Calu3 (cell line): ENCODE measurements around the gene BEAN1. TPM values are rescaled to one million over a fixed set of nuclear protein-coding genes. Genes with fewer than 3 reads are reported as not detected.
A peak's percentile ranks its signal among the peaks of the same experiment; 100 is the strongest.

ENCODE experiments used
- BruUV-seq: library from RNA; stranded (reverse); fragments of 400-500 nt; replicated peaks from 2 replicates; lab custom pipeline; 2021; lab: Mats Ljungman, UMichigan
- CTCF ChIA-PET: fragments of 300-600 bp; sonication (Branson Sonifier 250); formaldehyde crosslinking; loops from one replicate; lab custom pipeline; 2022; ENCODE audit warnings: antibody characterized with exemption; lab: Charles Lee
- DNase-seq: peaks from one replicate; pipeline ENCODE4 v3.0.0; 2022
- H3K27ac Mint-ChIP-seq: one replicate; pipeline ENCODE4 v1.8.0; 2022; ENCODE audit warnings: mixed read lengths; ENCODE audit not compliant: unreplicated experiment
- H3K27me3 Mint-ChIP-seq: one replicate; pipeline ENCODE4 v1.8.0; 2022; ENCODE audit warnings: mixed read lengths; ENCODE audit not compliant: unreplicated experiment
- H3K36me3 Mint-ChIP-seq: one replicate; pipeline ENCODE4 v1.8.0; 2022; ENCODE audit warnings: mild to moderate bottlenecking, moderate library complexity, mixed read lengths; ENCODE audit not compliant: insufficient read depth, unreplicated experiment
- H3K4me1 Mint-ChIP-seq: one replicate; pipeline ENCODE4 v1.8.0; 2022; ENCODE audit warnings: mild to moderate bottlenecking, low read depth, mixed read lengths; ENCODE audit not compliant: unreplicated experiment
- H3K4me3 Mint-ChIP-seq: one replicate; pipeline ENCODE4 v1.8.0; 2022; ENCODE audit warnings: mild to moderate bottlenecking, low read depth, moderate library complexity, mixed read lengths; ENCODE audit not compliant: unreplicated experiment
- H3K9me3 Mint-ChIP-seq: one replicate; pipeline ENCODE4 v1.8.0; 2022; ENCODE audit warnings: low read depth, mixed read lengths; ENCODE audit not compliant: unreplicated experiment
- intact Hi-C: fragments of 100-400 bp; cut with micrococcal nuclease; formaldehyde crosslinking; loops from one replicate; pipeline ENCODE4 v1.10.0; 2022; ENCODE audit not compliant: unreplicated experiment
- total RNA-seq: library from RNA; stranded (reverse); gene quantifications from 2 replicates; pipeline ENCODE4 v1.2.3, GENCODE V29; 2022
- TF ChIP-seq, protein P1 (sequence below): fragments of 200-600 bp; IDR thresholded peaks from one replicate; pipeline ENCODE4 v1.8.0; 2022; ENCODE audit warnings: antibody characterized with exemption; ENCODE audit not compliant: unreplicated experiment

Gene BEAN1
- total RNA-seq, 1 experiment from 2014 or later, result 3.1 TPM

DNA sequence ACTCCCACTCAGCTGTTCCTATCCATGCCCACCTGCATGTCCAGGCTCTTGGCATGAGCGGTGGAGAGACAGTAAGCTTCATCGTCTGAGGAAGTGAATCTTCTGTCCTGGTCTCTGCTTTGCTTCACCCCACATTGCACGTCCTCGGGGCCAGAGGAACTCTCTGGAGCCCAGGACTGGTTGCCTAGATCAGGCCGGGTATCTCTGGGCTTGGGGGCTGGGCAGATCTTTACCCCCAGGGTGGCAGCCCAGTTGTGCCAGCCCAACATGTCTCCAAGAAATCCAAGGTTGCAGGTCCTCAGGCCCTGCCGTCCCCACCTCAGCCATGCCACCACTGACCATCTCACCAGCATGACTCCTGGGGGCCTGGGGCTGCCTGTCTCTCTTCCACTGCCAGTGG, 58.3 kb downstream of the BEAN1 start:
- Mint-ChIP-seq H3K4me1 (peaks cover 37% of the 10 kb centered on the region), H3K27me3 (no peaks in the 10 kb centered on the region), H3K36me3 (peaks cover 21% of the 10 kb centered on the region), H3K9me3 (no peaks in the 10 kb centered on the region), H3K27ac (no peak overlapping the region), H3K4me3 (no peak overlapping the region)
- DNase-seq, result no peak
- intact Hi-C loops, result no loop called here
- CTCF ChIA-PET, result no interaction called here
- TF ChIP-seq, protein P1, sequence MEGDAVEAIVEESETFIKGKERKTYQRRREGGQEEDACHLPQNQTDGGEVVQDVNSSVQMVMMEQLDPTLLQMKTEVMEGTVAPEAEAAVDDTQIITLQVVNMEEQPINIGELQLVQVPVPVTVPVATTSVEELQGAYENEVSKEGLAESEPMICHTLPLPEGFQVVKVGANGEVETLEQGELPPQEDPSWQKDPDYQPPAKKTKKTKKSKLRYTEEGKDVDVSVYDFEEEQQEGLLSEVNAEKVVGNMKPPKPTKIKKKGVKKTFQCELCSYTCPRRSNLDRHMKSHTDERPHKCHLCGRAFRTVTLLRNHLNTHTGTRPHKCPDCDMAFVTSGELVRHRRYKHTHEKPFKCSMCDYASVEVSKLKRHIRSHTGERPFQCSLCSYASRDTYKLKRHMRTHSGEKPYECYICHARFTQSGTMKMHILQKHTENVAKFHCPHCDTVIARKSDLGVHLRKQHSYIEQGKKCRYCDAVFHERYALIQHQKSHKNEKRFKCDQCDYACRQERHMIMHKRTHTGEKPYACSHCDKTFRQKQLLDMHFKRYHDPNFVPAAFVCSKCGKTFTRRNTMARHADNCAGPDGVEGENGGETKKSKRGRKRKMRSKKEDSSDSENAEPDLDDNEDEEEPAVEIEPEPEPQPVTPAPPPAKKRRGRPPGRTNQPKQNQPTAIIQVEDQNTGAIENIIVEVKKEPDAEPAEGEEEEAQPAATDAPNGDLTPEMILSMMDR, result no peak
- BruUV-seq, result no TSS peak

DNA sequence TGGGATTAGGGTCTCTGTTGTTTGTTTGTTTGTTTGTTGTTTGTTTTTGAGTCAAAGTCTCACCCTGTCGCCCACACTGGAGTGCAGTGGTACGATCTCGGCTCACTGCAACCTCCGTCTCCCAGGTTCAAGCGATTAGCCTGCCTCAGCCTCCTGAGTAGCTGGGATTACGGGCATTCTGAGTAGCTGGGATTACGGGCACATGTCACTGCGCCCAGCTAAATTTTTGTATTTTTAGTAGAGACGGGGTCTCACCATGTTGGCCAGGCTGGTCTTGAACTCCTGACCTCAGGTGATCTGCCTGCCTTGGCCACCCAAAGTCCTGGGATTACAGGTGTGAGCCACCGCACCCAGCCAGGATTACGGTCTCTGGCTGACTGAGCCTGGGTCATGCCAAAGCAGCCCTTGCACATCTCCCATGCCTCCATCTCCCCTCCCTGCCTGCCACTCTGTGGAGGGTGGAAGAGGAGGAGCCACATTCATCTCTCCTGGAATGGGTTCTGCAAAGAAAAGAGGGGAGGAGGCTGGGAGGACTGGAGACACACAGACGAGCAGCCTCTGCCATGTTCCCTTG, 59.2 kb downstream of the BEAN1 start:
- Mint-ChIP-seq H3K36me3 (peaks cover 15% of the 10 kb centered on the region), H3K27me3 (no peaks in the 10 kb centered on the region), H3K4me1 (peaks cover 43% of the 10 kb centered on the region), H3K4me3 (no peak overlapping the region), H3K27ac (no peak overlapping the region), H3K9me3 (no peaks in the 10 kb centered on the region)
- intact Hi-C loops, result no loop called here
- no TSS peak for BruUV-seq
- no peak for DNase-seq
- CTCF ChIA-PET, result interaction anchor here (1.2 to 1.4 kb wide), 3 partner anchors 21 to 26 kb away, joined by 3 to 5 read pairs (median 4); no protein-coding TSS in a partner anchor
- TF ChIP-seq, protein P1, result no peak

DNA sequence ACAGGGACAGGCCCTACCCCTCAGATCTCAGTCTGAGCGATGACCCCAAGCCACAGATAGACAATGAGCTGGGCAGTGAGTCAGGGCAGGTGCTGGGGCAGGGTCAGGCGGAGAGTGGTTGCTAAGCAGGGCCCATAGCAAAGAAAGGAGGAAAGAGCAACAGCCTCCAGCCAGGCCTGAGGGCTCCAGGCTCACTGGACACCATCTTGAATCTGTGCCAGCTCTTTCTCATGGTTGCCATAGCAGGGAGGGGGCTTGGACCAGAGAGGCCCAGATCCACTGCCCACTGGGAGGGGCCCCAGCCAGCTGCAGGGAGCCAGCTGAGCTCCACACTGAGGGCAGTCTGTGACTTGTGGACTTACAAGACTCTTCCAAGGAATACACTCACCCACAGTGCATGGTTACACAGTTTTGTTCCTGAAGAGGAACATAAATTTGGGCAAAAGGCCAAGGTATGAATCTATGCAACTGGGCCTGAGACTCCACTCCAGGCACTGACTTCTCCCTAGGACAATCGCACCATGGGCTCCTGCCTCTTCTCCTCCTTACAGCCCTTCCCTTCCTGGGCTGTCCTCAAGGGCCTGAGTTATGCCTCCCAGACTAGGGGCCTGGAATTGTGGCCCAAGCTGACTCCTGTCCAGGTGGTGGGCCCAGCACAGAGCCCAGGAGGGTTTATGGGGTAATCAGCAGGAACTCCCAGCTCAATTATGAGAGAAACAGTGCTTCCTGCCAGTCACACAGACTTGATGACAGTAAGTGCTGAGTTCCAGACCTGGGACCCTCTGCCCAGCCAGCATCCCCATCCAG, 59.9 kb downstream of the BEAN1 start:
- TF ChIP-seq, protein P1, result no peak
- H3K27ac Mint-ChIP-seq, result peak overlapping the region; percentile 60
- peaks cover 43% of the 10 kb centered on the region for H3K4me1 Mint-ChIP-seq
- no peak for DNase-seq
- no TSS peak for BruUV-seq
- CTCF ChIA-PET, result interaction anchor here (0.5 to 1.4 kb wide), 4 partner anchors 21 to 102 kb away, joined by 3 to 5 read pairs (median 4); no protein-coding TSS in a partner anchor
- H3K27me3 Mint-ChIP-seq, result no peaks in the 10 kb centered on the region
- intact Hi-C loops, result no loop called here
- peaks cover 15% of the 10 kb centered on the region for H3K36me3 Mint-ChIP-seq
- H3K9me3 Mint-ChIP-seq, result no peaks in the 10 kb centered on the region
- H3K4me3 Mint-ChIP-seq, result no peak overlapping the region

DNA sequence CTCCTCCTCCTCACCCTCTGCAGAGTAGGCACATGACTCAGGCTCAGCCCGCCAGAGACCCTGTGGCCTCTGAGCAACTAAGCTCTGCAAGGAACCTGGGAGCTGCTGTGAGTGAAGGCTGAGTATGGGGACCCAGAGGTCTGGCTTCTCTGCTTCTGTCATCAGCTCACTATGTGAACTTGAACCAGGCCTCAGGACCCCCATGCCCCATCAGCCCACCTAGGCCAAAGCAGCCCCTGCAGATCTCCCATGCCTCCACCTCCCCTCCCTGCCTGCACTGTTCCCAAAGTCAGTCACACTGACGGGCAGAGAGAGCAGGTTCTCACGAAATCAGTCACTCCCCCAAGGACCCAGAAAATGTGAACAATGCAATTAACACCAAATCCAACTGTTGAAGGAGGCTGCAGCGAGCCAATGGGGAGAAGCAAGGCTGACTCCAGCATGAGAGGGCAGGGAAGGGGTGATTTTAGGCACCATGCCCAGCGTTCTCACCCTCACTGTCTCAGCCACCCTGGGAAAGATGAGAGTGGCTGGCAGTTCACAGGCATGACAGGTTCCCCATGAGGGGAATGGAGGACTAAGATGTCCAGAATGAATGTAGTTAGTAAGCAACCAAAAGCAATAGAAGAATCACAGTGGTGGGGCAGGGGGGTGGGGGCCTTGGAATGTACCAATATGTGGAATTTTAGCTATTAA, 60.6 kb downstream of the BEAN1 start:
- CTCF ChIA-PET, result interaction anchor here (0.7 to 1.4 kb wide), 5 partner anchors 20 to 126 kb away, joined by 3 to 7 read pairs (median 4); no protein-coding TSS in a partner anchor
- H3K27ac Mint-ChIP-seq, result peak overlapping the region; percentile 60
- DNase-seq, result no peak
- TF ChIP-seq, protein P1, result no peak
- intact Hi-C loops, result no loop called here
- no peak overlapping the region for H3K4me3 Mint-ChIP-seq
- no peaks in the 10 kb centered on the region for H3K9me3 Mint-ChIP-seq
- no peaks in the 10 kb centered on the region for H3K27me3 Mint-ChIP-seq
- peaks cover 15% of the 10 kb centered on the region for H3K36me3 Mint-ChIP-seq
- BruUV-seq, result no TSS peak
- peaks cover 43% of the 10 kb centered on the region for H3K4me1 Mint-ChIP-seq
